OCI-LY7 (cell line): Measurements from ENCODE around the gene PARVG. TPM values are rescaled to one million over a fixed set of nuclear protein-coding genes. Genes with fewer than 3 reads are reported as not detected.
A peak's percentile ranks its signal among the peaks of the same experiment; 100 is the strongest.

ENCODE experiments used
- Bru-seq: library from RNA; stranded (reverse); fragments of 400-500 nt; gene quantifications from one replicate; lab custom pipeline; 2021; lab: Mats Ljungman, UMichigan
- BruChase-seq, 2 experiments: library from RNA; stranded (reverse); fragments of 400-500 nt; gene quantifications; one replicate each; lab custom pipeline; 2021; lab: Mats Ljungman, UMichigan
- BruUV-seq: library from RNA; stranded (reverse); fragments of 400-500 nt; replicated peaks from 2 replicates; lab custom pipeline; 2021; lab: Mats Ljungman, UMichigan
- CTCF ChIA-PET: fragments of 300-600 bp; sonication (Branson Sonifier 250); formaldehyde crosslinking; loops from one replicate; lab custom pipeline; 2022; ENCODE audit warnings: antibody characterized with exemption; ENCODE audit not compliant: unreplicated experiment; lab: Charles Lee
- POLR2A ChIA-PET: fragments of 300-600 bp; sonication (Branson Sonifier 250); formaldehyde crosslinking; loops from one replicate; lab custom pipeline; 2022; ENCODE audit warnings: antibody characterized with exemption; lab: Charles Lee
- DNase-seq: peaks from one replicate; pipeline ENCODE4 v3.0.0-alpha.2; 2015; ENCODE audit warnings: low spot score
- H2AFZ ChIP-seq: fragments of 200-600 bp; sonication (generic), shearing (Covaris generic); 2 replicates; pipeline ENCODE4 v1.6.1; 2014; ENCODE audit warnings: mild to moderate bottlenecking, antibody characterized with exemption, low read length, moderate library complexity
- H3K27ac ChIP-seq: fragments of 200-600 bp; sonication (generic); 2 replicates; pipeline ENCODE4 v1.5.1; 2014; ENCODE audit warnings: mixed run types, low read depth, mild to moderate bottlenecking, moderate library complexity, low read length, inconsistent platforms; ENCODE audit not compliant: poor library complexity, severe bottlenecking
- H3K36me3 ChIP-seq: fragments of 200-600 bp; sonication (generic); 2 replicates; pipeline ENCODE4 v1.6.1; 2014; ENCODE audit warnings: mild to moderate bottlenecking, antibody characterized with exemption, low read length, moderate library complexity, mixed read lengths; ENCODE audit not compliant: insufficient read depth
- H3K4me1 ChIP-seq: fragments of 200-600 bp; sonication (generic); 2 replicates; pipeline ENCODE4 v1.5.1; 2014; ENCODE audit warnings: mild to moderate bottlenecking, low read length; ENCODE audit not compliant: insufficient read depth, poor library complexity, severe bottlenecking
- H3K4me2 ChIP-seq: fragments of 200-600 bp; sonication (generic); 2 replicates; pipeline ENCODE4 v1.6.1; 2014; ENCODE audit warnings: mild to moderate bottlenecking, low read length
- H3K4me3 ChIP-seq: fragments of 200-600 bp; sonication (generic); 2 replicates; pipeline ENCODE4 v1.5.1; 2014; ENCODE audit warnings: mild to moderate bottlenecking, low read depth, low read length; ENCODE audit not compliant: poor library complexity, severe bottlenecking
- H3K79me2 ChIP-seq: fragments of 200-600 bp; sonication (generic); 2 replicates; pipeline ENCODE4 v1.6.1; 2016; ENCODE audit warnings: low read depth, mild to moderate bottlenecking, low read length, moderate library complexity, mixed read lengths; ENCODE audit not compliant: insufficient read depth
- H3K9me2 ChIP-seq: fragments of 200-600 bp; sonication (generic); 2 replicates; pipeline ENCODE4 v1.6.1; 2016; ENCODE audit warnings: mild to moderate bottlenecking, low read length, mixed read lengths; ENCODE audit not compliant: insufficient read depth
- H3K9me3 ChIP-seq: fragments of 200-600 bp; sonication (generic); 2 replicates; pipeline ENCODE4 v1.6.1; 2014; ENCODE audit warnings: mild to moderate bottlenecking, mixed run types, low read length, mixed read lengths
- H4K20me1 ChIP-seq: fragments of 200-600 bp; sonication (generic); 2 replicates; pipeline ENCODE4 v1.6.1; 2014; ENCODE audit warnings: mild to moderate bottlenecking, antibody characterized with exemption, low read length, moderate library complexity, mixed read lengths; ENCODE audit not compliant: insufficient read depth
- CTCF ChIP-seq: fragments of 200-600 bp; sonication (generic); conservative IDR thresholded peaks from 2 replicates; pipeline ENCODE4 v1.5.1; 2014; ENCODE audit warnings: mild to moderate bottlenecking, antibody characterized with exemption, low read length, moderate library complexity, mixed read lengths
- EZH2phosphoT487 ChIP-seq: fragments of 200-600 bp; sonication (generic); IDR thresholded peaks from 2 replicates; pipeline ENCODE4 v1.6.1; 2018; ENCODE audit warnings: low read depth, borderline replicate concordance, mild to moderate bottlenecking, mixed run types, antibody characterized with exemption, low read length, moderate library complexity, mixed read lengths
- intact Hi-C: fragments of 100-400 bp; cut with micrococcal nuclease; formaldehyde crosslinking; loops from one replicate; pipeline ENCODE4 v1.10.0; 2022; ENCODE audit not compliant: unreplicated experiment
- long read RNA-seq: library from polyadenylated mRNA; stranded (forward); transcript quantifications from one replicate; pipeline ENCODE4 v2.0.0, GENCODE V29; 2022
- total RNA-seq, 2 experiments: library from RNA; depleted of rRNA in 1 of 2; stranded (reverse); fragments of >200 nt in 1 of 2; shearing (Covaris generic) in 1 of 2; gene quantifications; 2 replicates each; pipeline ENCODE4 v1.2.3, GENCODE V29; 2014 to 2022

Gene PARVG
- total RNA-seq (2014; rRNA removed; shearing (Covaris generic)) (0.28 and 0.85 TPM in 2 replicates), total RNA-seq (2022) (7.7 and 8.6 TPM in 2 replicates), Bru-seq, nascent RNA (percentile 27 among the genes with signal in this experiment), BruChase-seq, experiment 1, labeled RNA remaining after a 6-hour chase (percentile 29 among the genes with signal in this experiment), BruChase-seq, experiment 2, labeled RNA remaining after a 2-hour chase (percentile 30 among the genes with signal in this experiment)
- long read RNA-seq, partial matches to known transcripts: 2 of 5 reads
- long read RNA-seq, other reads (novel, unspliced or antisense): 2 of 5 reads

- no peak within 1 kb of the TSS for H3K4me3 ChIP-seq
- H3K4me2 ChIP-seq: peak within 1 kb of the TSS; percentile 26; the same call in 1 of the 2 replicates
- peak; percentile 31 for DNase-seq
- ChIA-PET CTCF (no interaction called here), POLR2A (no interaction called here)
- H3K36me3 ChIP-seq: no peaks in the 10 kb centered on the region
- peak within 1 kb of the TSS; percentile 63; the same call in 1 of the 2 replicates for H2AFZ ChIP-seq
- BruUV-seq: no TSS peak
- intact Hi-C loops: no loop called here
- no peaks in the 10 kb centered on the region for H3K9me3 ChIP-seq
- H3K4me1 ChIP-seq: peaks cover 25% of the 10 kb centered on the region
- no peaks in the 10 kb centered on the region for H3K9me2 ChIP-seq
- H4K20me1 ChIP-seq: no peaks in the 10 kb centered on the region
- H3K27ac ChIP-seq: no peak within 1 kb of the TSS
- no peak for TF ChIP-seq EZH2phosphoT487
- H3K79me2 ChIP-seq: no peaks in the 10 kb centered on the region
Measured at GRCh38 chr22:44180706-44181032, at the start of gene PARVG. Gene PARVG, plus strand, starts transcription at chr22:44180925. Its CDS starts 2,405 bp downstream, at chr22:44183330.

- H3K4me3 ChIP-seq: no peak overlapping the region
- POLR2A ChIA-PET: no interaction called here
Measured at GRCh38 chr22:44131412-44131811, 49.3 kb upstream of the PARVG start.

More at GRCh38 chr22:44131412-44131811, 49.3 kb upstream of the PARVG start:
- no TSS peak for BruUV-seq
- Histone ChIP-seq H3K27ac (no peak overlapping the region), H3K4me2 (no peak overlapping the region), H3K79me2 (no peaks in the 10 kb centered on the region), H3K4me1 (no peaks in the 10 kb centered on the region), H3K9me3 (0 out of 2 replicates have a peak, but pooled peaks cover 8% of the 10 kb centered on the region), H4K20me1 (no peaks in the 10 kb centered on the region), H3K9me2 (no peaks in the 10 kb centered on the region), H3K36me3 (no peaks in the 10 kb centered on the region), H2AFZ (no peak overlapping the region)
- intact Hi-C loops: no loop called here
- no peak for TF ChIP-seq CTCF
- no peak for TF ChIP-seq EZH2phosphoT487
- CTCF ChIA-PET: interaction anchor here (0.6 kb wide), 1 partner anchor 631 kb away, joined by 3 read pairs; no protein-coding TSS in a partner anchor
- DNase-seq: no peak
